Transverse colon (tissue), 4 donors: ENCODE results near the gene USP30. TPM values are rescaled to one million over a fixed set of nuclear protein-coding genes. Genes with fewer than 3 reads are reported as not detected.

Experiments
- DNase-seq: peaks from one replicate; pipeline ENCODE4 v3.0.0-alpha.2; 2019
- H3K27ac ChIP-seq, 4 donors: fragments of 200-600 bp; sonication (generic); 2 replicates each; pipeline ENCODE4 v1.5.1; 2016 to 2018; ENCODE audit warnings: inconsistent platforms in 4 of 4
- H3K27me3 ChIP-seq: fragments of 200-600 bp; sonication (generic); 2 replicates; pipeline ENCODE4 v1.5.1; 2017; ENCODE audit warnings: inconsistent platforms
- H3K36me3 ChIP-seq, 4 donors: fragments of 200-600 bp; sonication (generic); 2 replicates each; pipeline ENCODE4 v1.5.1; 2017 to 2019; ENCODE audit warnings: inconsistent platforms in 4 of 4
- H3K4me1 ChIP-seq, 4 donors: fragments of 200-600 bp; sonication (generic); 2 replicates each; pipeline ENCODE4 v1.5.1; 2017 to 2020; ENCODE audit warnings: inconsistent platforms in 4 of 4
- H3K4me3 ChIP-seq, 4 donors: fragments of 200-600 bp; sonication (generic); 1 replicate in 1 of 4; 2 replicates in 3 of 4; pipeline versions ENCODE4 v1.5.1 to v1.6.1; 2017 to 2019; ENCODE audit warnings: inconsistent platforms in 4 of 4
- H3K9me3 ChIP-seq, 2 donors: fragments of 200-600 bp; sonication (generic); 2 replicates each; pipeline ENCODE4 v1.5.1; 2017 to 2019; ENCODE audit warnings: inconsistent platforms in 2 of 2
- CTCF ChIP-seq, 5 experiments: fragments of 200-600 bp in 3 of 5; fragments of 450-650 bp in 2 of 5; sonication (generic) in 3 of 5; IDR thresholded peaks; 1 replicate in 2 of 5; 2 replicates in 3 of 5; pipeline ENCODE4 v1.5.1; 2016 to 2017; ENCODE audit warnings: antibody characterized with exemption in 5 of 5, inconsistent platforms in 3 of 5, mild to moderate bottlenecking in 2 of 5, moderate library complexity in 1 of 5
- EP300 ChIP-seq: sonication (generic); formaldehyde crosslinking; IDR thresholded peaks from one replicate; pipeline ENCODE4 v1.6.1; 2017; ENCODE audit warnings: antibody characterized with exemption, low read depth
- POLR2A ChIP-seq: fragments of 450-650 bp; IDR thresholded peaks from one replicate; pipeline ENCODE4 v1.6.1; 2016; ENCODE audit warnings: antibody characterized with exemption, mild to moderate bottlenecking, moderate library complexity
- POLR2AphosphoS5 ChIP-seq, 3 donors: sonication (generic); formaldehyde crosslinking; IDR thresholded peaks; one replicate each; pipeline ENCODE4 v1.6.1; 2016; ENCODE audit warnings: antibody characterized with exemption in 3 of 3
- WGBS, 2 donors: methylation state at CpG; one replicate each; pipeline ENCODE4 v1.1.5; 2018; ENCODE audit warnings: low coverage in 1 of 2; 5-methylcytosine and 5-hydroxymethylcytosine counted together
- in situ Hi-C, 4 donors: fragments of 200-750 bp; cut with MboI; loops; one replicate each; pipeline versions ENCODE4 v1.15.0 to v1.15.1; 2017; ENCODE audit warnings: low sequenced_read_pairs in 3 of 4, low pct_ligation_motif_present in 1 of 4, low pct_unique_long_range_greater_than_20kb in 1 of 4
- intact Hi-C: fragments of 100-400 bp; cut with DNase I; formaldehyde crosslinking; loops from one replicate; pipeline ENCODE4 v1.15.1; 2023; ENCODE audit warnings: low total_unique reads
- total RNA-seq, 4 donors: library from RNA; depleted of rRNA; stranded (reverse); fragments of >200 nt; gene quantifications; one replicate each; pipeline ENCODE4 v1.1.0, GENCODE V29; 2016

USP30 gene
- total RNA-seq, 4 donors from 2014 or later = 6.8 to 38.9 (median 24.9) TPM

GRCh38 chr12:109098183-109098604, 45.8 kb downstream of the USP30 start:
- peak overlapping the region; percentile 55 to 98 (median 68) for H3K4me3 ChIP-seq
- peak overlapping the region; percentile 92 to 96 (median 94) for H3K27ac ChIP-seq
- peak; percentile 73 for DNase-seq
- no peaks in the 10 kb centered on the region for H3K9me3 ChIP-seq
- TF ChIP-seq CTCF (IDR thresholded peaks at IDR 0.05) (no peak), POLR2AphosphoS5 (IDR thresholded peaks at IDR 0.05) (peak; percentile 45 to 75 (median 67)), POLR2A (peak; percentile 72)
- peaks cover 14 to 34% (median 21%) of the 10 kb centered on the region in 4 donors for H3K4me1 ChIP-seq
- intact Hi-C loops (no loop called here), in situ Hi-C loops (loop anchor here in 2 of 4 donors (10.0 to 25.0 kb wide), 3 partner anchors 143 to 536 kb away; partner anchors contain the start of genes ISCU (in 2 of the 2) and SART3 (in 2 of the 2))
- 0% methylated on average over 26 of the region's 32 CpGs; no CpG with 5 or more reads in 1 of the 2 donors for WGBS, 2 donors
- no peaks in the 10 kb centered on the region for H3K27me3 ChIP-seq
- H3K36me3 ChIP-seq = peaks cover 0 to 5% (median 2%) of the 10 kb centered on the region in 4 donors

- Histone ChIP-seq H3K27ac (peak overlapping the region; percentile 92 to 96 (median 94)), H3K9me3 (no peaks in the 10 kb centered on the region), H3K36me3 (peaks cover 0 to 10% (median 4%) of the 10 kb centered on the region in 4 donors), H3K4me1 (peaks cover 14 to 31% (median 20%) of the 10 kb centered on the region in 4 donors), H3K4me3 (peak overlapping the region; percentile 55 to 98 (median 68)), H3K27me3 (no peaks in the 10 kb centered on the region)
- TF ChIP-seq EP300 = no peak
- no peak for TF ChIP-seq POLR2A
- TF ChIP-seq CTCF (IDR thresholded peaks at IDR 0.05) = no peak
- TF ChIP-seq POLR2AphosphoS5 (IDR thresholded peaks at IDR 0.05) = no peak
- 0 to 3% methylated on average over 5 to 8 of the region's 8 CpGs for WGBS, 2 donors
- intact Hi-C loops = loop anchor here (1.0 kb wide), 1 partner anchor 33 kb away; no protein-coding TSS in a partner anchor
- in situ Hi-C loops = loop anchor here in 2 of 4 donors (10.0 to 25.0 kb wide), 3 partner anchors 144 to 536 kb away; partner anchors contain the start of genes ISCU (in 2 of the 2) and SART3 (in 2 of the 2)
- no peak for DNase-seq
Observed at GRCh38 chr12:109098651-109099050, 46.3 kb downstream of the USP30 start.

- Histone ChIP-seq H3K4me3 (peak overlapping the region in 1 of 4 donors; percentile 98), H3K36me3 (peaks cover 0 to 14% (median 5%) of the 10 kb centered on the region in 4 donors), H3K9me3 (no peaks in the 10 kb centered on the region), H3K27me3 (no peaks in the 10 kb centered on the region), H3K4me1 (peaks cover 14 to 28% (median 20%) of the 10 kb centered on the region in 4 donors), H3K27ac (peak overlapping the region; percentile 92 to 96 (median 94))
- no peak for DNase-seq
- TF ChIP-seq POLR2AphosphoS5 (IDR thresholded peaks at IDR 0.05) (no peak), CTCF (IDR thresholded peaks at IDR 0.05) (no peak), EP300 (no peak), POLR2A (no peak)
- in situ Hi-C loops = loop anchor here in 3 of 4 donors (10.0 to 25.0 kb wide), 5 partner anchors 145 to 537 kb away; partner anchors contain the start of genes ISCU (in 2 of the 3) and SART3 (in 2 of the 3)
- intact Hi-C loops = loop anchor here (1.0 kb wide), 1 partner anchor 32 kb away; no protein-coding TSS in a partner anchor
- 43 to 68% methylated on average over 6 to 12 of the region's 12 CpGs for WGBS, 2 donors
Observed at GRCh38 chr12:109099431-109100020, 47.1 kb downstream of the USP30 start.

- no peak for TF ChIP-seq EP300
- TF ChIP-seq POLR2AphosphoS5 (IDR thresholded peaks at IDR 0.05) = no peak
- TF ChIP-seq CTCF (IDR thresholded peaks at IDR 0.05) = no peak
- no peak for TF ChIP-seq POLR2A
- in situ Hi-C loops = loop anchor here in 2 of 4 donors (10.0 to 25.0 kb wide), 2 partner anchors 284 to 287 kb away; no protein-coding TSS in a partner anchor
- no peak for DNase-seq
- 92 to 100% methylated on average over 2 to 4 of the region's 4 CpGs for WGBS, 2 donors
- Histone ChIP-seq H3K27me3 (no peaks in the 10 kb centered on the region), H3K27ac (no peak overlapping the region), H3K4me1 (peaks cover 14 to 32% (median 23%) of the 10 kb centered on the region in 4 donors), H3K4me3 (no peak overlapping the region), H3K9me3 (no peaks in the 10 kb centered on the region), H3K36me3 (peaks cover 0 to 14% (median 5%) of the 10 kb centered on the region in 4 donors)
- intact Hi-C loops = no loop called here
Observed at GRCh38 chr12:109100741-109101140, 48.4 kb downstream of the USP30 start.
